Body of pancreas (tissue), 4 donors: ENCODE data around the gene KRTAP1-4.
"Not testable (repeated sequence)": the region's sequence is repeated elsewhere in the genome, so short reads cannot be mapped to it uniquely, and the experiment has no call there.

Experiments
- POLR2A ChIP-seq, 3 donors: fragments of 450-650 bp; IDR thresholded peaks; one replicate each; pipeline ENCODE4 v1.6.1; 2016; ENCODE audit warnings: antibody characterized with exemption in 3 of 3, mild to moderate bottlenecking in 2 of 3
- TF ChIP-seq, protein P1 (sequence below), 7 experiments: fragments of 450-650 bp in 4 of 7; fragments of 200-600 bp in 3 of 7; sonication (generic) in 3 of 7; IDR thresholded peaks; one replicate each; pipeline ENCODE4 v1.5.1; 2016 to 2019; ENCODE audit warnings: antibody characterized with exemption in 7 of 7

DNA sequence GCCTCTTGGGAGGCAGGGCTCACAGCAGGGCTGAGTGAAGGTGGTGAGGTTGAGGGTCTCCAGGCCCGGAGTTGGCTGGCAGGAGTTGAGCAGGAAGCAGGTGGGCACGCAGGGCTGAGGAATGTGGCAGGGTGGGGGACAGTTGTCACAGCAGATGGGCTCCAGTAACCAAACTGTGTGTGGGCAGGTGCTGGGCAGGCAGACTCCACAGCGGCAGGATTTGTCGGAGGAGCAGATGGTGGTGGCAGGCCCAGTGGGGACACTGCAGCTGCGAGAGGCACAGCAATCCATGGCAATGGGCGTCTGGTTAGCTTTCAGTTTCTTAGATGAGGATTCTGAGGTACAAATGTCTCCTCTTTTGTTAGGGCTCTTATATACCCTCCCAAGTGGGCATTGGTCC, 30.4 kb downstream of the KRTAP1-4 start, which contains the start of gene KRTAP3-2:
- TF ChIP-seq, protein P1, sequence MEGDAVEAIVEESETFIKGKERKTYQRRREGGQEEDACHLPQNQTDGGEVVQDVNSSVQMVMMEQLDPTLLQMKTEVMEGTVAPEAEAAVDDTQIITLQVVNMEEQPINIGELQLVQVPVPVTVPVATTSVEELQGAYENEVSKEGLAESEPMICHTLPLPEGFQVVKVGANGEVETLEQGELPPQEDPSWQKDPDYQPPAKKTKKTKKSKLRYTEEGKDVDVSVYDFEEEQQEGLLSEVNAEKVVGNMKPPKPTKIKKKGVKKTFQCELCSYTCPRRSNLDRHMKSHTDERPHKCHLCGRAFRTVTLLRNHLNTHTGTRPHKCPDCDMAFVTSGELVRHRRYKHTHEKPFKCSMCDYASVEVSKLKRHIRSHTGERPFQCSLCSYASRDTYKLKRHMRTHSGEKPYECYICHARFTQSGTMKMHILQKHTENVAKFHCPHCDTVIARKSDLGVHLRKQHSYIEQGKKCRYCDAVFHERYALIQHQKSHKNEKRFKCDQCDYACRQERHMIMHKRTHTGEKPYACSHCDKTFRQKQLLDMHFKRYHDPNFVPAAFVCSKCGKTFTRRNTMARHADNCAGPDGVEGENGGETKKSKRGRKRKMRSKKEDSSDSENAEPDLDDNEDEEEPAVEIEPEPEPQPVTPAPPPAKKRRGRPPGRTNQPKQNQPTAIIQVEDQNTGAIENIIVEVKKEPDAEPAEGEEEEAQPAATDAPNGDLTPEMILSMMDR (IDR thresholded peaks at IDR 0.05) = not testable (repeated sequence)
- not testable (repeated sequence) for TF ChIP-seq POLR2A (IDR thresholded peaks at IDR 0.05)
